Immature natural killer cell (primary cell): ENCODE results near the gene GPRASP2. TPM values are rescaled to one million over a fixed set of nuclear protein-coding genes. Genes with fewer than 3 reads are reported as not detected.
"Not testable (repeated sequence)": the region's sequence is repeated elsewhere in the genome, so short reads cannot be mapped to it uniquely, and the experiment has no call there.

Source experiments
- DNase-seq, 3 donors: peaks; one replicate each; pipeline ENCODE4 v3.0.0; 2022; ENCODE audit warnings: mixed read lengths in 1 of 3
- H3K27ac Mint-ChIP-seq, 6 donors: one replicate each; pipeline ENCODE4 v1.8.0; 2020; ENCODE audit warnings: mixed read lengths in 6 of 6, mild to moderate bottlenecking in 5 of 6, inconsistent platforms in 4 of 6, moderate library complexity in 3 of 6
- H3K27me3 Mint-ChIP-seq, 3 donors: one replicate each; pipeline ENCODE4 v1.8.0; 2020 to 2021; ENCODE audit warnings: low read depth in 3 of 3, mild to moderate bottlenecking in 3 of 3, mixed read lengths in 3 of 3, moderate library complexity in 3 of 3, inconsistent platforms in 1 of 3
- H3K36me3 Mint-ChIP-seq, 3 donors: one replicate each; pipeline ENCODE4 v1.8.0; 2020; ENCODE audit warnings: mixed read lengths in 3 of 3, inconsistent platforms in 2 of 3, mild to moderate bottlenecking in 2 of 3
- H3K4me1 Mint-ChIP-seq, 2 donors: one replicate each; pipeline ENCODE4 v1.8.0; 2020; ENCODE audit warnings: inconsistent platforms in 2 of 2, mild to moderate bottlenecking in 2 of 2, mixed read lengths in 2 of 2, moderate library complexity in 1 of 2
- H3K4me3 Mint-ChIP-seq, 5 donors: one replicate each; pipeline ENCODE4 v1.8.0; 2020; ENCODE audit warnings: mild to moderate bottlenecking in 5 of 5, mixed read lengths in 5 of 5, inconsistent platforms in 3 of 5, moderate library complexity in 3 of 5
- H3K9me3 Mint-ChIP-seq, 6 donors: one replicate each; pipeline ENCODE4 v1.8.0; 2020; ENCODE audit warnings: mild to moderate bottlenecking in 6 of 6, mixed read lengths in 6 of 6, inconsistent platforms in 4 of 6, moderate library complexity in 3 of 6
- polyA plus RNA-seq, 3 donors: library from polyadenylated mRNA; unstranded; fragments of 300-500 nt; fragmentation: Illumina TruSeq; gene quantifications; one replicate each; pipeline ENCODE4 v1.2.3, GENCODE V29; 2021

GPRASP2 gene
- polyA plus RNA-seq, result 1 to 10 TPM in 1 of 3 donors, under 1 TPM in 2; 0.84 to 3.7 (median 0.99) TPM

DNA sequence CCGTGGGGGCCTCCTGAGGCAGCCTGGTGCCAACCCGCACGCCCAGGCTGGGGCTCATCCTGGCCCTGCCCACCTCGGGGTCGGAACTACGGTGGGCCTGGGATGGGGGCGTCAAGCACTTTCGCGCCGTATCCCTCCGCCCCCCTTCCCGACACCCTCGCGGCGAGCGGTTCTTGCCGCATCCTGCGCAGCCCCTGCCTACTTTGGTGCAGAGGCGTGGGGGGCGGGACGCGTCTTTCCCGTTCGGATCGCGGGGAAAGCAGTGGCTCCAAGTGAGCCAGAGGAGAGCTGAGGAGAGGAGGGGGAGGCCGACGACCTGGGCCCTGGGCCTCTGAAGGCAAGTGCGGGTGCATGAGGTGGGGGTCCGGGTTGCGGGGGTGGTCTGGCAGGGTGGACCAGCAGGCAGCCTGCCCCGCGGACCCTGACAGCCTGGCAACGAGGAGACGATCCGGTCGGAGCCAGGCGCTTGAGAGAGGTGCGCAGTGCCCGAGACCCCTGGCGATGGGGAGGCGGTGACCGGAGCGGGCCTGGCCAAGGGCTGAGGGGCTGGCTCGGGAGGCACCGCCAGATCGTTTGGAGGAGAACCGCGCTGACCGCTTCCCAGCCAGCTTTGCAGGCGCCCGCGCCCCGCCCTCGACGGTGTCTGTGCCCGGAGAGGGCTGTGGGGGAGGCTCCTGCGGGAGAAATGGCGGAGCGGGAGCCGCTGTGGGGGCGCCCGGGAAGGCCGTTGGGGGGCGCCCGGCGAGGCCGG lies at the start of gene GPRASP2:
GPRASP2 (plus strand) TSS at position 233 of the 751 bp plus-strand sequence. CDS start 2,422 bp downstream, outside the sequence.
- Mint-ChIP-seq H3K36me3 (no peaks in the 10 kb centered on the region), H3K27me3 (peaks cover 2 to 20% (median 6%) of the 10 kb centered on the region in 3 donors), H3K27ac (no peak within 1 kb of the TSS), H3K4me3 (peak within 1 kb of the TSS; percentile 80 to 88 (median 84)), H3K9me3 (no peaks in the 10 kb centered on the region), H3K4me1 (peaks cover 3 to 6% of the 10 kb centered on the region in 2 donors)
- DNase-seq, result peak; percentile 6 to 17 (median 13)

DNA sequence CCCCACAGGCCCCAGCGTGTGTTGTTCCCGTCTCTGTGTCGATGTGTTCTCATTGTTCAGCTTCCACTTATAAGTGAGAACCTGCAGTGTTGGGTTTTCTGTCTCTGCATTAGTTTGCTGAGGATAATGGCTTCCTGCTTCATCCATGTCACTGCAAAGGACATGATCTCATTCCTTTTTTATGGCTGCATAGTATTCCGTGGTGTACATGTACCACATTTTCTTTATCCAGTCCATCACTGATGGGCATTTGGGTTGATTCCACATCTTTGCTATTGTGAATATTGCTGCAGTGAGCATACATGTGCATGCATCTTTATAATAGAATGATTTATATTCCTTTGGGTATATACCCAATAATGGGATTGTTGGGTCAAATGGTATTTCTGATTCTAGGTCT lies 48.4 kb upstream of the GPRASP2 start:
- H3K27me3 Mint-ChIP-seq, H3K27ac Mint-ChIP-seq, H3K9me3 Mint-ChIP-seq, DNase-seq, H3K4me3 Mint-ChIP-seq: not testable (repeated sequence)
- peaks cover 0 to 28% (median 16%) of the 10 kb centered on the region in 3 donors for H3K36me3 Mint-ChIP-seq
- peaks cover 16 to 17% of the 10 kb centered on the region in 2 donors for H3K4me1 Mint-ChIP-seq

DNA sequence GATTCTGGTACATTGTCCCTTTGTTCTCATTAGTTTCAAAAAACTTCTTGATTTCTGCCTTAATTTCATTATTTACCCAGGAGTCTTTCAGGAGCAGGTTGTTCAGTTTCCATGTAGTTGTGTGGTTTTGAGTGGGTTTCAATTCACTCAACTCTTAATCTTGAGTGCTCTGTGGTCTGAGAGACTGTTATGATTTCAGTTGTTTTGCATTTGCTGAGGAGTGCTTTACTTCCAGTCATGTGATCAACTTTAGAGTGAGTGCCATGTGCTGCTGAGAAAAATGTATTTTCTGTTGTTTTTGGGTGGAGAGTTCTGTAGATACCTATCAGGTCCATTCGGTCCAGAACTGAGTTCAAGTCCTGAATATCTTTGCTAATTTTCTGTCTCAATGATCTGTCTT lies 45.2 kb upstream of the GPRASP2 start:
- not testable (repeated sequence) for H3K27ac Mint-ChIP-seq, H3K9me3 Mint-ChIP-seq, H3K27me3 Mint-ChIP-seq, H3K4me1 Mint-ChIP-seq, DNase-seq, H3K4me3 Mint-ChIP-seq
- H3K36me3 Mint-ChIP-seq, result peaks cover 0 to 33% (median 19%) of the 10 kb centered on the region in 3 donors

DNA sequence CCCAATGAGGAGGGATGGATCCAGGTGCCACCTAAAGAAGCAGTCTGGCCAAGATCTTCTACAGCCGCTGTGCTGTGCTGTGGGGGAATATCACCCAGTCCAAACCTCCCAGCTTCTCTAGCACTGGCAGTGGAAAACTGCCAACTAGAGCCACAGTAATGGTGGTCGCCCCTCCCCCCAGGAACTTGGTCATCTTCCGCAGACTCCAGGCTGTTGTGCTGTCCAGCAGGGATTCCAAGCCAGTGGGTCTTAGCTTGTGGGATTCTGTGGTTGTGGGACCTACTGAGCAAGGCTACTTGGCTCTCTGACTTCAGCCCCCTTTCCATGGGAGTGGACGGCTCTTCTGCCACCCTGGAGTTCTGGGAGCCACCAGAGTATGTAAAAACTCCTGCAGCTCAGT lies 42.7 kb upstream of the GPRASP2 start:
- no peaks in the 10 kb centered on the region for H3K4me1 Mint-ChIP-seq
- peaks cover 2 to 6% (median 3%) of the 10 kb centered on the region in 3 donors for H3K27me3 Mint-ChIP-seq
- no peak for DNase-seq
- peaks cover 0 to 32% (median 16%) of the 10 kb centered on the region in 3 donors for H3K36me3 Mint-ChIP-seq
- no peak overlapping the region for H3K4me3 Mint-ChIP-seq
- no peak overlapping the region for H3K27ac Mint-ChIP-seq
- peaks cover 0 to 6% (median 1%) of the 10 kb centered on the region in 6 donors for H3K9me3 Mint-ChIP-seq

DNA sequence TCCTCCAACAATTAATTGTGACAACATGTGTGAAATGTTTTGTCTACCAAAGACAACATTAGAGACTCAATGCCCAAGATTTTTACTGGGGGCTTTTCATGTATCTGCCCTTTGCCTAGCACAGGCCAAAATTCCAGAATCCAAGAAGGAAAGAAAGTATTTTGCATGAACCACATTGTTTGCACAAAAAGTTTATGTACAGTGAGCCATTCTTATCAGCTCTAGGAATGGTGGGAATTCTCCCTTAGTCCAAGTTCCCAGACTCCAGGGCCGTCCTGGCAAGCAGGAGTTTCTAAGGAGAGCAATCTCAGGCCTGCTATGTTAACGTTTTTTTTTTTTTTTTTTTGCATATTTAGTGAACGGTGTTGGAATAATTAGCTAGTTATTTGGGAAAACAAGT lies 39.4 kb upstream of the GPRASP2 start:
- peaks cover 0 to 11% (median 0%) of the 10 kb centered on the region in 3 donors for H3K27me3 Mint-ChIP-seq
- no peaks in the 10 kb centered on the region for H3K4me1 Mint-ChIP-seq
- no peak overlapping the region for H3K27ac Mint-ChIP-seq
- peaks cover 0 to 14% (median 6%) of the 10 kb centered on the region in 3 donors for H3K36me3 Mint-ChIP-seq
- peaks cover 0 to 3% (median 0%) of the 10 kb centered on the region in 6 donors for H3K9me3 Mint-ChIP-seq
- no peak for DNase-seq
- no peak overlapping the region for H3K4me3 Mint-ChIP-seq

DNA sequence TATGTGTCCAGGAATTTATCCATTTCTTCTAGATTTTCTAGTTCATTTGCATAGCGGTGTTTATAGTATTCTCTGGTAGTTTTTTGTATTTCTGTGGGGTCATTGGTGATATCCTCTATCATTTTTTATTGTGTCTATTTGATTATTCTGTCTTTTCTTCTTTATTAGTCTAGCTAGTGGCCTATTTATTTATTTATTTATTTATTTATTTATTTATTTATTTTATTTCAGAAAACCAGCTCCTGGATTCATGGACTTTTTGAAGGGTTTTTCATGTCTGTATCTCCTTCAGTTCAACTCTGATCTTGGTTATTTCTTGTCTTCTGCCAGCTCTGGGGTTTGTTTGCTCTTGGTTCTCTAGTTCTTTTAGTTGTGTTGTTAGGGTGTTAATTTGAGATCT lies 34.8 kb upstream of the GPRASP2 start:
- not testable (repeated sequence) for H3K27ac Mint-ChIP-seq, H3K27me3 Mint-ChIP-seq, H3K36me3 Mint-ChIP-seq, H3K4me3 Mint-ChIP-seq, DNase-seq, H3K4me1 Mint-ChIP-seq
- H3K9me3 Mint-ChIP-seq, result peaks cover 0 to 11% (median 5%) of the 10 kb centered on the region in 6 donors

DNA sequence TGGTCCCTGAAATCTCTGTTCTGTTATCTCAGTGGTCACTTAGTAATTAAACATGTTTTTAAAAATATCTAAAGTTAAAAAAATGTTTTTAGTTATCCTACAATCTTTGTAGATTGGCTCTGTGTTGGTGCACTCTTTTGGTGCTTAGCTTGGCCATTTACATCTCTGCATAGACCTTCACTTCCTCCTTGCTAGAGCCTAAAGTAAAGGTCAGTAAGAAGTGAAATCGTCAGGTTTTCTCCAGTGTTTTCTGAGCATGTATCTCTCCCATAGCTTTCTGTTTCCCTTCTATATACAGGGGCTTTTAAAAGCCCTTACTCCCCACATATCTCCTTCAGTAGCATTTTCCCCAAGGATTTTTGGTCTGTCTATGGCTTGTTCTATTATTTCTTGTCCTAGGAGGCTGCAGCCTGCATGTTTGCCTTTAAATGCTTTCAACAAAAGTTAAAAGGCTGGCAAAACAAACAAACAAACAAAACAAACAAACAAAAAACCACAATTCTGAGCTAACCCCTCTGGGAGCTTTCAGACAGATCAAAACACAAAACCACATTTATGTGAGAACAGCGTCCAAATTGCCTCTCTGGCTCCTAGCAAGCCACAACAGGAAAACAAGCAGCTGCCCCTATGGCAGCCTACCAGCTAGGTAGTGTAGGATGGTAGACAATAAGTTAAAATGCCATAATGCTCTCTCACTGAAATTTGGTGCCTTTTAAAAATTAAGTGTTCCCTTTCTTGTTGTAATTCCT lies 27.3 kb upstream of the GPRASP2 start:
- peaks cover 0 to 4% (median 2%) of the 10 kb centered on the region in 3 donors for H3K27me3 Mint-ChIP-seq

DNA sequence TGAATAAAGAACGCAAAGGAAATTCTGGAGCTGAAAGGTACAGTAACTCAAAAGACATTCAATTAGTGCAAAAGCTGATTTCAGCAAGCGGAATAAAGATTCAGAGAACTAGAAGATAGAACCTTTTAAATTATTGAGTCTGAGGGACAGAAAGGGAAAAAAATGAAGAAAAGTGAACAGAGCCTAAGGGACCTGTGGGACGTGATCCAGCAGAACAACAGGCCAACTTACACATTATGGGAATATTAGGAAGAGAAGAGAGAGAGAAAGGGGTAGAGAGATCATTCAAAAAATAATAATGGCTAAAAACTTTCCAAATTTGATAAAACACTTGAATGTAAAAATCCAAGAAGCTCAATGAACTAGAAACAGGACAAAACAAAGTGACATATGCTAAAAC lies 17.5 kb upstream of the GPRASP2 start:
- no peak for DNase-seq
- no peak overlapping the region for H3K4me3 Mint-ChIP-seq
- H3K36me3 Mint-ChIP-seq, result peaks cover 0 to 10% (median 0%) of the 10 kb centered on the region in 3 donors
- no peaks in the 10 kb centered on the region for H3K4me1 Mint-ChIP-seq
- no peak overlapping the region for H3K27ac Mint-ChIP-seq
- H3K27me3 Mint-ChIP-seq, result peaks cover 0 to 7% (median 4%) of the 10 kb centered on the region in 3 donors
- H3K9me3 Mint-ChIP-seq, result peaks cover 0 to 3% (median 0%) of the 10 kb centered on the region in 6 donors

More for the DNA sequence above, 27.3 kb upstream of the GPRASP2 start:
- Mint-ChIP-seq H3K36me3 (peaks cover 5 to 6% (median 6%) of the 10 kb centered on the region in 3 donors), H3K9me3 (peaks cover 1 to 13% (median 7%) of the 10 kb centered on the region in 6 donors), H3K4me1 (peaks cover 9 to 13% of the 10 kb centered on the region in 2 donors), H3K4me3 (peak overlapping the region in 3 of 5 donors; percentile 2 to 48 (median 2)), H3K27ac (peak overlapping the region in 5 of 6 donors; percentile 26 to 71 (median 55))
- DNase-seq, result no peak

DNA sequence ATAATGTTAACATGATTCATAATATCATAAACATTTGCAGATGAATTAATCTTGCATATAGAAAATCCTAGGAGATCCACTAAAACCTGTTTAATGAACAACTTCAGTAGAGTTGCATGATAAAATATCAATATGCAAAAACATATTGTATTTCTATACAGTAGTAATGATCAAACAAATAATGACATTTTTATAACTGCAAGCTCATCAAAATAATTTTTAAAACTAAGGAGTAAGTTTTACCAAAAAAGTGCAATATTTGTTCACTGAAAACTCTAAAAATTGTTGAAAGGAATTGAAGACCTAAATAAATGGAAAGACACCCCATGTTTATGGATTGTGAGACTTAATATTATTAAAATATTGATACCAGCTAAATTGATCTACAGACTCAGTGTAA lies 15.9 kb upstream of the GPRASP2 start:
- no peaks in the 10 kb centered on the region for H3K9me3 Mint-ChIP-seq
- H3K4me3 Mint-ChIP-seq, result no peak overlapping the region
- H3K4me1 Mint-ChIP-seq, result no peaks in the 10 kb centered on the region
- DNase-seq, result no peak
- H3K27ac Mint-ChIP-seq, result no peak overlapping the region
- peaks cover 0 to 10% (median 0%) of the 10 kb centered on the region in 3 donors for H3K36me3 Mint-ChIP-seq
- H3K27me3 Mint-ChIP-seq, result peaks cover 0 to 4% (median 3%) of the 10 kb centered on the region in 3 donors

DNA sequence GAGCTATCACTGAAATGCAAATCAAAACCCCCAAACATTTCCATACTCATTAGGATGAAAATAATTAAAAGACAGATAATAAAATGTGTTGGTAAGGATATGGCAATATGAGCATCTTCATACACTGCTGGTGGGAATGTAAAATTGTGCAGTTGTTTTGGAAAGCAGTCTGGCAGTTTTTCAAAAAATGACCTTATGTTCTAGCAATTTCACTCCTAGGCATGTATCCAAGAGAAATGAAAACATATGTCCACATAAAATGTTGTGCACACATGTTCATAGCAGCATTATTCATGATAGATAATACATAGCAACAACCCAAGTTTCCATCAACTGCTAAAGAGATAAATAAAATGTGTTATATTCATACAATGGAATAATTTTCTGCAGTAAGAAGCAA lies 14.8 kb upstream of the GPRASP2 start:
- H3K4me1 Mint-ChIP-seq, result no peaks in the 10 kb centered on the region
- no peak for DNase-seq
- no peaks in the 10 kb centered on the region for H3K9me3 Mint-ChIP-seq
- no peak overlapping the region for H3K27ac Mint-ChIP-seq
- peaks cover 0 to 10% (median 0%) of the 10 kb centered on the region in 3 donors for H3K36me3 Mint-ChIP-seq
- H3K27me3 Mint-ChIP-seq, result peaks cover 3 to 4% (median 3%) of the 10 kb centered on the region in 3 donors
- H3K4me3 Mint-ChIP-seq, result no peak overlapping the region

DNA sequence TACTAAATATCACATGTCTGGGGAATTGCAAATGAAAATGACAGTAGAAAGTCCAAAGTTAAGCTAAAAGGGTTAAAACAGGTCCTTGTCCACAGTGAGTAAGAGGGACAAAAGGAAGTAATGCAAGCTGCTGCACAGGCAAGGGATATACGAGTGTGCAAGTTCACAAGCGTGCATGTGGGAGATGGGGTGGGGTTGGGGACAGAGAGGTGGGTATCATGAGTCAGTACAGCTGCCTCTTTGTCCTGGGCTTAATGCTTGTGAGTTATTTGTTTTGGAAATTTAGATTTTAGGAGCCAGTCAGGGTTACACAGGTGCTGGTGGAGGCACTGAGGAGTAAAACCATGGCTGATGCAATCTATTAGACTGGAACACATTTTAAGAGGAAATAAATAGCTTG lies 3.3 kb upstream of the GPRASP2 start:
- Mint-ChIP-seq H3K4me3 (no peak overlapping the region), H3K4me1 (peaks cover 3 to 6% of the 10 kb centered on the region in 2 donors), H3K27me3 (peaks cover 0 to 27% (median 6%) of the 10 kb centered on the region in 3 donors), H3K9me3 (no peaks in the 10 kb centered on the region), H3K27ac (no peak overlapping the region), H3K36me3 (no peaks in the 10 kb centered on the region)
- DNase-seq, result no peak

DNA sequence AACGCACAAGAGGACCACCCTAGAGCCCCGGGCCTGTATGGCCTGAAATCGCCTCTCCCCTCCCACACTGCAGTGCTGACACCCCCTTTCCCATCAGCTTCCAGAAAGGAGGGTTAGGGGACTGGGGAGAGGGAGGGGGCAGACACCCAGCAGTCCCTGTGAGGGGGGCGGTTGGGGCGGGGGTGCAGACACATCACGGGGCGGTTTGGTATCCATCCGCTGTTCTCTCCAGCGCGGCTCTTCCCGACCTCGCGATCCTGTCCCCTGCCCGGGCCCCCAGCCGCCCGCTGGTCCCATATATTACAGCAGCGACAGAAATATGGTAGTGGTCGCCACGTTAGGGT lies 404 bp upstream of the GPRASP2 start:
- Mint-ChIP-seq H3K9me3 (no peaks in the 10 kb centered on the region), H3K27ac (no peak overlapping the region), H3K27me3 (peaks cover 2 to 20% (median 6%) of the 10 kb centered on the region in 3 donors), H3K36me3 (no peaks in the 10 kb centered on the region), H3K4me1 (peaks cover 3 to 6% of the 10 kb centered on the region in 2 donors), H3K4me3 (peak overlapping the region; percentile 70 to 88 (median 74))
- no peak for DNase-seq

DNA sequence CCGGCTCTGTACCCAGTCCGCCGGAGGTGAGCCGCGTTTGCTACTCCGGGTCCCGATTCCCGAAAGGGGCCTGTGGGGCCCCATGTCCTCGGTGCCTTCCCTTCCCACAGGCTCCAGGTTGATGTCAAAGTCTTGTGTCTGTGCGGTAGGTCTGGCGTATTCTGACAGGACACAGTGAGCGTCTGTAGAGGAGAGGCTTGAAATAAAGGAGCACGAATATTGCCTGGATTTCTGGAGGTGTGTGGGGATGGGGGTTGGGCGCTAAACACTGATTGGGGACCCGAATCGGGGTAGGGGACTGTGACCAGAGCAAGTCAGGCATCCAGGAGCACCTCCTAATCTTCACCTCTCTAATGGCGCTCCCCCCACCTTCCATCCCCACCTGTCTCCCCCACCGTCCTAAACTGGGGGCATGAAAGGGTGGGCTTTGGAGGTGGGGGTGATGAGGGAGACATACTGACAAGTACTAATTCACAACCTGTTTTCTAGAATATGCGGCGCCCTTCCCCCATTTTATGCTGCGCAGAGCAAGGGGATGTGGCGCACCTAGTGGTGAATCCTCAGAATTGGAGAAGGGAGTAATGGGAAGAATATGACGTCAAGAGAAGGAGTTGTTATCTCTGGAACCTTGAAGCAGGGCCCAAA lies 855 bp downstream of the GPRASP2 start:
- no peak overlapping the region for H3K27ac Mint-ChIP-seq
- H3K4me1 Mint-ChIP-seq, result peaks cover 3 to 6% of the 10 kb centered on the region in 2 donors
- no peak for DNase-seq
- no peaks in the 10 kb centered on the region for H3K9me3 Mint-ChIP-seq
- H3K4me3 Mint-ChIP-seq, result peak overlapping the region; percentile 68 to 80 (median 71)
- H3K36me3 Mint-ChIP-seq, result no peaks in the 10 kb centered on the region
- H3K27me3 Mint-ChIP-seq, result peaks cover 2 to 18% (median 4%) of the 10 kb centered on the region in 3 donors
